HFFc6 (cell line): ENCODE measurements around the gene FGF9. TPM values are rescaled to one million over a fixed set of nuclear protein-coding genes. Genes with fewer than 3 reads are reported as not detected.

Source experiments
- DNase-seq: peaks from one replicate; pipeline ENCODE4 v3.0.0-alpha.2; 2018
- H3K27ac Mint-ChIP-seq: 2 replicates; pipeline ENCODE4 v1.8.0; 2020; ENCODE audit warnings: mild to moderate bottlenecking, mixed read lengths
- H3K27me3 Mint-ChIP-seq: 2 replicates; pipeline ENCODE4 v1.8.0; 2021; ENCODE audit warnings: mild to moderate bottlenecking, moderate library complexity, mixed read lengths; ENCODE audit not compliant: insufficient read depth
- H3K36me3 Mint-ChIP-seq: 2 replicates; pipeline ENCODE4 v1.8.0; 2021; ENCODE audit warnings: low read depth, mixed read lengths
- H3K4me1 Mint-ChIP-seq: 2 replicates; pipeline ENCODE4 v1.8.0; 2020; ENCODE audit warnings: low read depth, mixed read lengths
- H3K4me3 Mint-ChIP-seq: 2 replicates; pipeline ENCODE4 v1.8.0; 2020; ENCODE audit warnings: mild to moderate bottlenecking, moderate library complexity, mixed read lengths
- H3K9me3 Mint-ChIP-seq: 2 replicates; pipeline ENCODE4 v1.8.0; 2020; ENCODE audit warnings: mild to moderate bottlenecking, mixed read lengths
- CTCF ChIP-seq: fragments of 200-600 bp; sonication (generic); IDR thresholded peaks from 2 replicates; pipeline ENCODE4 v1.5.0; 2021; ENCODE audit warnings: antibody characterized with exemption, mild to moderate bottlenecking
- total RNA-seq, 6 experiments: library from RNA; stranded (reverse); fragmentation: NEBNext Ultra II Directional; extraction: Animal tissue kit (Norgen Biotek cat#: 25700); gene quantifications; 2 replicates in 1 of 6; 3 replicates in 5 of 6; pipeline ENCODE4 v1.2.3, GENCODE V29; 2021

Gene FGF9
- total RNA-seq, 6 experiments from 2014 or later = not detected

- H3K4me1 Mint-ChIP-seq = peaks cover 8% of the 10 kb centered on the region
- peaks cover 5% of the 10 kb centered on the region for H3K27me3 Mint-ChIP-seq
- no peak overlapping the region for H3K27ac Mint-ChIP-seq
- H3K4me3 Mint-ChIP-seq = no peak overlapping the region
- no peak for TF ChIP-seq CTCF
- no peaks in the 10 kb centered on the region for H3K9me3 Mint-ChIP-seq
- no peak for DNase-seq
- H3K36me3 Mint-ChIP-seq = no peaks in the 10 kb centered on the region
Measured at GRCh38 chr13:21661097-21661909, 9.6 kb upstream of the FGF9 start.

GRCh38 chr13:21663197-21663596 lies 7.7 kb upstream of the FGF9 start:
- Mint-ChIP-seq H3K36me3 (no peaks in the 10 kb centered on the region), H3K9me3 (no peaks in the 10 kb centered on the region), H3K4me3 (no peak overlapping the region), H3K27me3 (peaks cover 5% of the 10 kb centered on the region; the same call in 1 of the 2 replicates), H3K27ac (no peak overlapping the region), H3K4me1 (no peaks in the 10 kb centered on the region)
- no peak for DNase-seq
- no peak for TF ChIP-seq CTCF

DNA sequence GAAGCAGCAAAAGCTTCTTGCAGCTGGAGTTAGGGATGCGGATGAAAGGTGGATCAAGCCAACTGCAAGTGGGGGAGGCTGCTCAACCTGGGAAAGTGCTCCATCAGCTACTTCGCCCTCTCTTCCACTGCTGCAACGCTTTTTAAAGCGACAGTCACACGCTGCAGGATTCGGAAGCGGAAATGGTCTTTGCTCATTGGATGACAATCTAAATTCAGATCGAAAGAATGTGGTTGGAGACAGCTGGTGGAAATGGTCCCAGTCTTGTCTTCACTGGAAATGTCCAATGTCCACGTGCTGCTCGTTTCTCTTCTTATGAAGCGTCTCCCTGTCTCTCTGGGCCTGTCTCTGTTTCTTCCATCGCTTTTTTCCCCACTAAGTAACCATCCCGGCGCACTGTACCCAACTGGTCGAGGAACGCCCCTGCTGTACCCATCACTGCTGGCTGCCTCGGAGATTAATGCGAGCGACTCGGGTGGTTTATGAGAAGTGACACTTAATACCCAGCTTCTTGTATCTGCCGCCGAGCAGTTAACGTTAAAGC lies 2.1 kb upstream of the FGF9 start:
- Mint-ChIP-seq H3K27ac (no peak overlapping the region), H3K4me1 (peaks cover 22% of the 10 kb centered on the region), H3K9me3 (no peaks in the 10 kb centered on the region; the same call in 1 of the 2 replicates), H3K27me3 (peaks cover 38% of the 10 kb centered on the region), H3K36me3 (no peaks in the 10 kb centered on the region), H3K4me3 (peak overlapping the region; percentile 46)
- no peak for TF ChIP-seq CTCF
- DNase-seq = no peak

- peaks cover 41% of the 10 kb centered on the region for H3K27me3 Mint-ChIP-seq
- H3K4me1 Mint-ChIP-seq = peaks cover 22% of the 10 kb centered on the region
- 0 out of 2 replicates have a peak, but pooled peaks have one; percentile 15 for TF ChIP-seq CTCF
- no peak overlapping the region for H3K27ac Mint-ChIP-seq
- DNase-seq = peak; percentile 5
- H3K9me3 Mint-ChIP-seq = no peaks in the 10 kb centered on the region; the same call in 1 of the 2 replicates
- no peaks in the 10 kb centered on the region for H3K36me3 Mint-ChIP-seq
- peak overlapping the region; percentile 93 for H3K4me3 Mint-ChIP-seq
Measured at GRCh38 chr13:21670006-21670882, 629 bp upstream of the FGF9 start.

- peaks cover 22% of the 10 kb centered on the region for H3K4me1 Mint-ChIP-seq
- peaks cover 51% of the 10 kb centered on the region for H3K27me3 Mint-ChIP-seq
- no peak overlapping the region for H3K27ac Mint-ChIP-seq
- no peaks in the 10 kb centered on the region for H3K36me3 Mint-ChIP-seq
- peak overlapping the region; percentile 93; the same call in 1 of the 2 replicates for H3K4me3 Mint-ChIP-seq
- DNase-seq = no peak
- TF ChIP-seq CTCF = no peak
- no peaks in the 10 kb centered on the region; the same call in 1 of the 2 replicates for H3K9me3 Mint-ChIP-seq
Measured at GRCh38 chr13:21671620-21672286, 880 bp downstream of the FGF9 start.
